PFSK-1 (cell line): ENCODE measurements around the gene ATAD1.

Experiments used
- FOXP2 ChIP-seq: optimal IDR thresholded peaks from 2 replicates; pipeline ENCODE3; 2011; ENCODE audit warnings: borderline replicate concordance, control low read depth, inconsistent platforms; ENCODE audit not compliant: insufficient read depth; ENCODE audit errors: extremely low read length, extremely low read depth
- POLR2AphosphoS5 ChIP-seq: IDR thresholded peaks from 2 replicates; pipeline ENCODE4 v1.6.1; 2012; ENCODE audit warnings: low read depth, mild to moderate bottlenecking, control low read depth, low read length, moderate library complexity
- SIN3A ChIP-seq: IDR thresholded peaks from 2 replicates; pipeline ENCODE4 v1.6.1; 2012; ENCODE audit warnings: mild to moderate bottlenecking, low read length, moderate library complexity, borderline replicate concordance; ENCODE audit not compliant: insufficient read depth
- TAF1 ChIP-seq: IDR thresholded peaks from 2 replicates; pipeline ENCODE4 v1.6.1; 2012; ENCODE audit warnings: low read length, control low read depth, borderline replicate concordance; ENCODE audit not compliant: insufficient read depth
- TF ChIP-seq, protein P1 (sequence below), 2 experiments: IDR thresholded peaks; 2 replicates each; pipeline versions ENCODE4 v1.6.1 to v1.8.0; 2011 to 2012; ENCODE audit warnings: low read depth in 2 of 2, low read length in 2 of 2, control low read depth in 1 of 2, inconsistent platforms in 1 of 2, mild to moderate bottlenecking in 1 of 2, moderate library complexity in 1 of 2; ENCODE audit not compliant: insufficient read depth in 1 of 2

ATAD1 gene

DNA sequence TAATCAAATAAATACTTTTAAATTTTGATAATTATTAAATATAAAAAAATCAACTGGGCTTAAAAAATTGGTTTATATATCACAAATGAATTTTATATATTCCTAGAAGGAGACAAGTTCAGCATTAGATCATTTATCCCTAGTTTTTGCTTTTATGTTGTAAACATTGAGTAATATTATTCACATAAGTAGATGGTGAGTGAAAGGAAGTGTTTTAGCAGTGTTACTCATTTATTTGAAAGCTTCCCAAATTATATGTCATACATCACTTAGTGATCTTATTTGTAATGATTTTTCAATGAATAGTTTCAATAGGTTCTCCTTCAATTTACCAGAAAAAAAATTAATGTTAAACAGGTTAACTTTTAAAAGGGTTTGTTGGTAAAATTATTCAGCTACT, 29.5 kb upstream of the ATAD1 start:
- TF ChIP-seq FOXP2 = no peak
- TF ChIP-seq SIN3A = no peak
- no peak for TF ChIP-seq POLR2AphosphoS5
- TF ChIP-seq, protein P1, sequence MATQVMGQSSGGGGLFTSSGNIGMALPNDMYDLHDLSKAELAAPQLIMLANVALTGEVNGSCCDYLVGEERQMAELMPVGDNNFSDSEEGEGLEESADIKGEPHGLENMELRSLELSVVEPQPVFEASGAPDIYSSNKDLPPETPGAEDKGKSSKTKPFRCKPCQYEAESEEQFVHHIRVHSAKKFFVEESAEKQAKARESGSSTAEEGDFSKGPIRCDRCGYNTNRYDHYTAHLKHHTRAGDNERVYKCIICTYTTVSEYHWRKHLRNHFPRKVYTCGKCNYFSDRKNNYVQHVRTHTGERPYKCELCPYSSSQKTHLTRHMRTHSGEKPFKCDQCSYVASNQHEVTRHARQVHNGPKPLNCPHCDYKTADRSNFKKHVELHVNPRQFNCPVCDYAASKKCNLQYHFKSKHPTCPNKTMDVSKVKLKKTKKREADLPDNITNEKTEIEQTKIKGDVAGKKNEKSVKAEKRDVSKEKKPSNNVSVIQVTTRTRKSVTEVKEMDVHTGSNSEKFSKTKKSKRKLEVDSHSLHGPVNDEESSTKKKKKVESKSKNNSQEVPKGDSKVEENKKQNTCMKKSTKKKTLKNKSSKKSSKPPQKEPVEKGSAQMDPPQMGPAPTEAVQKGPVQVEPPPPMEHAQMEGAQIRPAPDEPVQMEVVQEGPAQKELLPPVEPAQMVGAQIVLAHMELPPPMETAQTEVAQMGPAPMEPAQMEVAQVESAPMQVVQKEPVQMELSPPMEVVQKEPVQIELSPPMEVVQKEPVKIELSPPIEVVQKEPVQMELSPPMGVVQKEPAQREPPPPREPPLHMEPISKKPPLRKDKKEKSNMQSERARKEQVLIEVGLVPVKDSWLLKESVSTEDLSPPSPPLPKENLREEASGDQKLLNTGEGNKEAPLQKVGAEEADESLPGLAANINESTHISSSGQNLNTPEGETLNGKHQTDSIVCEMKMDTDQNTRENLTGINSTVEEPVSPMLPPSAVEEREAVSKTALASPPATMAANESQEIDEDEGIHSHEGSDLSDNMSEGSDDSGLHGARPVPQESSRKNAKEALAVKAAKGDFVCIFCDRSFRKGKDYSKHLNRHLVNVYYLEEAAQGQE (IDR thresholded peaks at IDR 0.05; ENCODE audit: insufficient read depth in 1 of 2, low read depth in 2 of 2, low read length in 2 of 2) = no peak
- no peak for TF ChIP-seq TAF1

DNA sequence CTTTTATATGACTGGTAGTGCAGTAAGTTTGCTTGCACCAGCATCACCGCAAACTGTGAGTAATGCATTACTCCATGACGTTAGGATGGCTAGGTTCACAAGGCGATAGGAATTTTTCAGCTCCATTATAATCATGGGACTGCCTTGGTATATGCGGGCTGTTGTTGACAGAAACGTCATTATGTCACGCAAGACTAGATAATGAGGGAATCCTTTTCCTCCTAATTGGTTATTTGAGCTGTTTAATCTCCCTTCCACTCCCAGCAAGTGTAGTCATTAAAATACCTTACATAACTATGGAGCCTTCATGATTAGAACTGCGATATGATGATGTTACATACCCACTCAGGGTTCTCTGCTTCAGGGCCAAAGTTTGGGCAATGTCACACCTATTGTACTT, 28.0 kb upstream of the ATAD1 start:
- TF ChIP-seq SIN3A (no peak), TAF1 (no peak), FOXP2 (no peak), POLR2AphosphoS5 (no peak)
- TF ChIP-seq, protein P1 (IDR thresholded peaks at IDR 0.05; ENCODE audit: insufficient read depth in 1 of 2, low read depth in 2 of 2, low read length in 2 of 2) = no peak

DNA sequence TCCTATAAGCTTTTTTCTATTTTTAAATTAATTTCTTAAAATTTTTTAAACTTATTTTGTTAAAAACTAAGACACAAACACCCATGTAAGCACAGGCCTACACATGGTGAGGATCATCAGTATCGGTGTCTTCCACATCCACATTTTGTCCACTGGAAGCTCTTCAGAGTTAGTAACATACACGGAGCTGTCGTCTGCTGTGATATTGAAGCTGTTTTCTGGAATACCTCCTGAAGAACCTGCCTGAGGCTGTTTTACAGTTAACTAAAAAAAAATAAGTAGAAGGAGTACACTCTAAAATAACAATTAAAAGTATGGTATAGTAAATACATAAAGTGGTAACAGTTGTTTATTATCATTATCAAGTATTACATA, 27.6 kb upstream of the ATAD1 start:
- TF ChIP-seq POLR2AphosphoS5 (no peak), FOXP2 (no peak), TAF1 (no peak), SIN3A (no peak)
- TF ChIP-seq, protein P1 (IDR thresholded peaks at IDR 0.05; ENCODE audit: insufficient read depth in 1 of 2, low read depth in 2 of 2, low read length in 2 of 2) = no peak

DNA sequence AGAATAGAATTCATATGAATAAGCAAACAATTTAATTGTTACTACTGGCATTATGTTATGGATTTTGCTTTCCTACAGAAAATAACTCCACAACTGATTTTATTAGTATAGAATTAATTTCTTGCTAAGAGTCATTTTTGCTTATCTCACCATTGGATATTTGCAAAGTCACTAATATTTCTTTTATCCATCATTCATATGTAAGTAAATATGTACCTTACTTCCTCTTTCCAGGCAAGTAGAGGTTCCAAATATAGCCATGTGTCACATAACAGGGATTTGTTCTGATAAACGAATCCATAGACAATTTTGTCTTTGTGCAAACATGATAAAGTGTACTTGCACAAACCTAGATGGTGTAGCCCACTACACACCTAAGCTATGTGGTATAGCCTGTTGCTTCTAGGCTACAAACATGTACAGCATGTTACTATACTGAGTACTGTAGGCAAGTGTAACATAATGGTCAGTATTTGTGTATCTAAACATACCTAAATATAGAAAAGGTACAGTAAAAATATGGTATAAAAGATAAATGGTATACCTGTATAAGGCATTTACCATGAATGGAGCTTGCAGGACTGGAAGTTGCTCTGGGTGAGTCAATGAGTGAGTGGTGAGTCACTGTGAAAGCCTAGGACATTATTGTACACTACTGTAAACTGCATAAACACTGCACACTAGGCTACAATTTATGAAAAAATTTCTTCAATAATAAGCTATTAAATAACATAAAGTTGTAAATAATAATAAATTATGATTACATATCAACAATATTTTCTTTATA, 27.0 kb upstream of the ATAD1 start:
- TF ChIP-seq FOXP2 (no peak), POLR2AphosphoS5 (no peak), SIN3A (no peak), TAF1 (no peak)
- TF ChIP-seq, protein P1 (IDR thresholded peaks at IDR 0.05; ENCODE audit: insufficient read depth in 1 of 2, low read depth in 2 of 2, low read length in 2 of 2) = no peak
